WTC11 (cell line): Measurements from ENCODE around the gene TMEM178A. TPM values are rescaled to one million over a fixed set of nuclear protein-coding genes. Genes with fewer than 3 reads are reported as not detected.

Source experiments
- ATAC-seq: fragments of 200-7000 bp; cut with Tn5 transposase; 2 replicates; pipeline ENCODE4 v1.10.0; 2021; ENCODE audit warnings: mild to moderate bottlenecking, moderate library complexity
- Bru-seq: library from RNA; stranded (reverse); fragments of 400-500 nt; gene quantifications from one replicate; lab custom pipeline; 2021; lab: Mats Ljungman, UMichigan
- CTCF ChIA-PET: fragments of 300-600 bp; sonication (Branson Sonifier 250); formaldehyde crosslinking; loops from one replicate; lab custom pipeline; 2021; ENCODE audit warnings: antibody characterized with exemption; lab: Charles Lee
- POLR2A ChIA-PET: fragments of 350-600 bp; sonication (Branson Sonifier 250); formaldehyde crosslinking; loops from one replicate; lab custom pipeline; 2021; ENCODE audit warnings: antibody characterized with exemption; lab: Charles Lee
- DNase-seq: peaks from one replicate; pipeline ENCODE4 v3.0.0; 2021; ENCODE audit warnings: low spot score
- H3K27ac Mint-ChIP-seq: 2 replicates; pipeline ENCODE4 v1.8.0; 2021; ENCODE audit warnings: mixed read lengths
- H3K27me3 Mint-ChIP-seq: 2 replicates; pipeline ENCODE4 v1.8.0; 2021; ENCODE audit warnings: low read depth, mild to moderate bottlenecking, moderate library complexity, mixed read lengths
- H3K36me3 Mint-ChIP-seq: 2 replicates; pipeline ENCODE4 v1.8.0; 2021; ENCODE audit warnings: mixed read lengths
- H3K4me1 Mint-ChIP-seq: 2 replicates; pipeline ENCODE4 v1.8.0; 2022; ENCODE audit warnings: mixed read lengths
- H3K4me3 Mint-ChIP-seq: 2 replicates; pipeline ENCODE4 v1.8.0; 2021; ENCODE audit warnings: mild to moderate bottlenecking, moderate library complexity, mixed read lengths
- H3K9me3 Mint-ChIP-seq: 2 replicates; pipeline ENCODE4 v1.8.0; 2021; ENCODE audit warnings: mixed read lengths
- ATF1 ChIP-seq: sonication (generic); formaldehyde crosslinking; IDR thresholded peaks from 2 replicates; pipeline ENCODE4 v1.8.1; 2023; ENCODE audit warnings: mild to moderate bottlenecking, moderate library complexity, missing genetic modification reagents
- CREM ChIP-seq: sonication (generic); formaldehyde crosslinking; IDR thresholded peaks from 2 replicates; pipeline ENCODE4 v1.8.1; 2022; ENCODE audit warnings: mild to moderate bottlenecking, missing genetic modification reagents, moderate library complexity
- FOXP1 ChIP-seq: sonication (generic); formaldehyde crosslinking; IDR thresholded peaks from 2 replicates; pipeline ENCODE4 v1.8.0; 2022; ENCODE audit warnings: missing genetic modification reagents, mild to moderate bottlenecking, moderate library complexity, borderline replicate concordance
- GTF2I ChIP-seq: fragments of 250-450 bp; sonication (Bioruptor Pico); conservative IDR thresholded peaks from 2 replicates; pipeline ENCODE4 v1.4.0; 2021; ENCODE audit warnings: mild to moderate bottlenecking
- HMGA2 ChIP-seq: fragments of 250-450 bp; sonication (Bioruptor Pico); IDR thresholded peaks from 2 replicates; pipeline ENCODE4 v1.4.0; 2021; ENCODE audit warnings: mild to moderate bottlenecking, moderate library complexity
- KAT7 ChIP-seq: sonication (generic); formaldehyde crosslinking; IDR thresholded peaks from 2 replicates; pipeline ENCODE4 v1.8.1; 2023; ENCODE audit warnings: missing genetic modification reagents, mild to moderate bottlenecking, borderline replicate concordance
- NR1H2 ChIP-seq: sonication (generic); formaldehyde crosslinking; IDR thresholded peaks from 2 replicates; pipeline ENCODE4 v1.9.0; 2021; ENCODE audit warnings: mild to moderate bottlenecking, moderate library complexity, missing genetic modification reagents
- RORB ChIP-seq: fragments of 250-450 bp; sonication (Bioruptor Pico); IDR thresholded peaks from 2 replicates; pipeline ENCODE4 v1.9.0; 2021; ENCODE audit warnings: mild to moderate bottlenecking
- TP53 ChIP-seq: sonication (generic); formaldehyde crosslinking; IDR thresholded peaks from 2 replicates; pipeline ENCODE4 v1.8.1; 2023; ENCODE audit warnings: mild to moderate bottlenecking, missing genetic modification reagents
- ZBTB21 ChIP-seq: sonication (generic); formaldehyde crosslinking; IDR thresholded peaks from 2 replicates; pipeline ENCODE4 v1.8.1; 2023; ENCODE audit warnings: mild to moderate bottlenecking, missing genetic modification reagents, borderline replicate concordance
- ZNF396 ChIP-seq: fragments of 250-450 bp; sonication (Bioruptor Pico); IDR thresholded peaks from 2 replicates; pipeline ENCODE4 v1.8.0; 2021; ENCODE audit warnings: mild to moderate bottlenecking, moderate library complexity, borderline replicate concordance
- ZNF423 ChIP-seq: fragments of 250-450 bp; sonication (Bioruptor Pico); IDR thresholded peaks from 2 replicates; pipeline ENCODE4 v2.1.2; 2022; ENCODE audit warnings: mild to moderate bottlenecking, moderate library complexity
- long read RNA-seq, 3 experiments: library from RNA in 1 of 3; library from capped mRNA in 1 of 3; library from polyadenylated mRNA in 1 of 3; unstranded in 2 of 3; stranded (forward) in 1 of 3; transcript quantifications; one replicate each; pipeline ENCODE4 v2.0.0, GENCODE V29; 2021
- total RNA-seq: library from RNA; stranded (reverse); gene quantifications from 3 replicates; pipeline ENCODE4 v1.2.3, GENCODE V29; 2021
- TF ChIP-seq, protein P1 (sequence below): fragments of 250-450 bp; sonication (Bioruptor Pico); IDR thresholded peaks from 2 replicates; pipeline ENCODE4 v1.8.0; 2021; ENCODE audit warnings: mild to moderate bottlenecking
- TF ChIP-seq, protein P2 (sequence below): sonication (generic); formaldehyde crosslinking; IDR thresholded peaks from 2 replicates; pipeline ENCODE4 v1.8.0; 2022; ENCODE audit warnings: mild to moderate bottlenecking, missing genetic modification reagents
- TF ChIP-seq, protein P3 (sequence below): sonication (generic); formaldehyde crosslinking; IDR thresholded peaks from 2 replicates; pipeline ENCODE4 v1.8.0; 2023; ENCODE audit warnings: missing genetic modification reagents, mild to moderate bottlenecking, borderline replicate concordance
- TF ChIP-seq, protein P4 (sequence below): sonication (generic); formaldehyde crosslinking; IDR thresholded peaks from 2 replicates; pipeline ENCODE4 v1.8.1; 2023; ENCODE audit warnings: mild to moderate bottlenecking, missing genetic modification reagents, borderline replicate concordance
- TF ChIP-seq, protein P5 (sequence below): sonication (generic); formaldehyde crosslinking; IDR thresholded peaks from 2 replicates; pipeline ENCODE4 v1.8.0; 2022; ENCODE audit warnings: mild to moderate bottlenecking, missing genetic modification reagents
- TF ChIP-seq, protein P6 (sequence below): sonication (generic); formaldehyde crosslinking; IDR thresholded peaks from 2 replicates; pipeline ENCODE4 v1.8.1; 2022; ENCODE audit warnings: mild to moderate bottlenecking, moderate library complexity, missing genetic modification reagents

Gene TMEM178A
- total RNA-seq (13.6 to 14.5 TPM (median 14.1 TPM) in 3 replicates), Bru-seq, nascent RNA (percentile 67 among the genes with signal in this experiment)
- long read RNA-seq, experiment 1, transcript TMEM178A-201 (4 exons, 1,662 nt): major isoform, 12 of 44 reads
- long read RNA-seq, experiment 1, partial matches to known transcripts: 22 of 44 reads
- long read RNA-seq, experiment 1, other reads (novel, unspliced or antisense): 10 of 44 reads
- long read RNA-seq, experiment 2, partial matches to known transcripts: 9 of 19 reads
- long read RNA-seq, experiment 2, other reads (novel, unspliced or antisense): 6 of 19 reads
- long read RNA-seq, experiment 3, partial matches to known transcripts: 0 of 2 reads
- long read RNA-seq, experiment 3, other reads (novel, unspliced or antisense): 2 of 2 reads

DNA sequence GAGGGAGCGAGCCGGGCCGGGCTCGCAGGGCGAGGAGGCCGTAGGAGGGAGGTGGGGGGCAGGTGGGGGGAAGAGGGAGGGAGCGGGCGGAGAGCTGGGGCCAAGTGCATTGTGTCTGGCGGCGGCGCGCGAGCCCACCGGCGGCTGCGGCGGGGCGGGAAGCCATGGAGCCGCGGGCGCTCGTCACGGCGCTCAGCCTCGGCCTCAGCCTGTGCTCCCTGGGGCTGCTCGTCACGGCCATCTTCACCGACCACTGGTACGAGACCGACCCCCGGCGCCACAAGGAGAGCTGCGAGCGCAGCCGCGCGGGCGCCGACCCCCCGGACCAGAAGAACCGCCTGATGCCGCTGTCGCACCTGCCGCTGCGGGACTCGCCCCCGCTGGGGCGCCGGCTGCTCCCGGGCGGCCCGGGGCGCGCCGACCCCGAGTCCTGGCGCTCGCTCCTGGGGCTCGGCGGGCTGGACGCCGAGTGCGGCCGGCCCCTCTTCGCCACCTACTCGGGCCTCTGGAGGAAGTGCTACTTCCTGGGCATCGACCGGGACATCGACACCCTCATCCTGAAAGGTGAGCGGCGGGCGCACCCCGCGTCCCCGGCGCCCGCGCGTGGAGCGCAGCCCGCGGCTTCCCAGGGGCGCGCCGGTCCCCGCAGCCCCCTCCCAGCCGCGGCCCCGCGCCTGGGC lies at the start of gene TMEM178A:
TSS of gene TMEM178A (plus strand) at position 107 of the 680 bp plus-strand sequence. CDS start at position 165, 58 bp downstream.
- TF ChIP-seq, protein P1, sequence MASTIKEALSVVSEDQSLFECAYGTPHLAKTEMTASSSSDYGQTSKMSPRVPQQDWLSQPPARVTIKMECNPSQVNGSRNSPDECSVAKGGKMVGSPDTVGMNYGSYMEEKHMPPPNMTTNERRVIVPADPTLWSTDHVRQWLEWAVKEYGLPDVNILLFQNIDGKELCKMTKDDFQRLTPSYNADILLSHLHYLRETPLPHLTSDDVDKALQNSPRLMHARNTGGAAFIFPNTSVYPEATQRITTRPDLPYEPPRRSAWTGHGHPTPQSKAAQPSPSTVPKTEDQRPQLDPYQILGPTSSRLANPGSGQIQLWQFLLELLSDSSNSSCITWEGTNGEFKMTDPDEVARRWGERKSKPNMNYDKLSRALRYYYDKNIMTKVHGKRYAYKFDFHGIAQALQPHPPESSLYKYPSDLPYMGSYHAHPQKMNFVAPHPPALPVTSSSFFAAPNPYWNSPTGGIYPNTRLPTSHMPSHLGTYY (CRISPR knock-in tag): no peak
- TF ChIP-seq, protein P2, sequence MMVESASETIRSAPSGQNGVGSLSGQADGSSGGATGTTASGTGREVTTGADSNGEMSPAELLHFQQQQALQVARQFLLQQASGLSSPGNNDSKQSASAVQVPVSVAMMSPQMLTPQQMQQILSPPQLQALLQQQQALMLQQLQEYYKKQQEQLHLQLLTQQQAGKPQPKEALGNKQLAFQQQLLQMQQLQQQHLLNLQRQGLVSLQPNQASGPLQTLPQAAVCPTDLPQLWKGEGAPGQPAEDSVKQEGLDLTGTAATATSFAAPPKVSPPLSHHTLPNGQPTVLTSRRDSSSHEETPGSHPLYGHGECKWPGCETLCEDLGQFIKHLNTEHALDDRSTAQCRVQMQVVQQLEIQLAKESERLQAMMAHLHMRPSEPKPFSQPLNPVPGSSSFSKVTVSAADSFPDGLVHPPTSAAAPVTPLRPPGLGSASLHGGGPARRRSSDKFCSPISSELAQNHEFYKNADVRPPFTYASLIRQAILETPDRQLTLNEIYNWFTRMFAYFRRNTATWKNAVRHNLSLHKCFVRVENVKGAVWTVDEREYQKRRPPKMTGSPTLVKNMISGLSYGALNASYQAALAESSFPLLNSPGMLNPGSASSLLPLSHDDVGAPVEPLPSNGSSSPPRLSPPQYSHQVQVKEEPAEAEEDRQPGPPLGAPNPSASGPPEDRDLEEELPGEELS (CRISPR knock-in tag): 0 out of 2 replicates have a peak, but pooled peaks have one; percentile 8
- TF ChIP-seq ATF1 (CRISPR knock-in tag) (no peak), FOXP1 (peak; percentile 73), KAT7 (CRISPR knock-in tag) (peak; percentile 48; the same call in 1 of the 2 replicates), CREM (no peak), RORB (CRISPR knock-in tag) (no peak), ZNF423 (CRISPR knock-in tag) (peak; percentile 42; the same call in 1 of the 2 replicates)
- TF ChIP-seq, protein P3, sequence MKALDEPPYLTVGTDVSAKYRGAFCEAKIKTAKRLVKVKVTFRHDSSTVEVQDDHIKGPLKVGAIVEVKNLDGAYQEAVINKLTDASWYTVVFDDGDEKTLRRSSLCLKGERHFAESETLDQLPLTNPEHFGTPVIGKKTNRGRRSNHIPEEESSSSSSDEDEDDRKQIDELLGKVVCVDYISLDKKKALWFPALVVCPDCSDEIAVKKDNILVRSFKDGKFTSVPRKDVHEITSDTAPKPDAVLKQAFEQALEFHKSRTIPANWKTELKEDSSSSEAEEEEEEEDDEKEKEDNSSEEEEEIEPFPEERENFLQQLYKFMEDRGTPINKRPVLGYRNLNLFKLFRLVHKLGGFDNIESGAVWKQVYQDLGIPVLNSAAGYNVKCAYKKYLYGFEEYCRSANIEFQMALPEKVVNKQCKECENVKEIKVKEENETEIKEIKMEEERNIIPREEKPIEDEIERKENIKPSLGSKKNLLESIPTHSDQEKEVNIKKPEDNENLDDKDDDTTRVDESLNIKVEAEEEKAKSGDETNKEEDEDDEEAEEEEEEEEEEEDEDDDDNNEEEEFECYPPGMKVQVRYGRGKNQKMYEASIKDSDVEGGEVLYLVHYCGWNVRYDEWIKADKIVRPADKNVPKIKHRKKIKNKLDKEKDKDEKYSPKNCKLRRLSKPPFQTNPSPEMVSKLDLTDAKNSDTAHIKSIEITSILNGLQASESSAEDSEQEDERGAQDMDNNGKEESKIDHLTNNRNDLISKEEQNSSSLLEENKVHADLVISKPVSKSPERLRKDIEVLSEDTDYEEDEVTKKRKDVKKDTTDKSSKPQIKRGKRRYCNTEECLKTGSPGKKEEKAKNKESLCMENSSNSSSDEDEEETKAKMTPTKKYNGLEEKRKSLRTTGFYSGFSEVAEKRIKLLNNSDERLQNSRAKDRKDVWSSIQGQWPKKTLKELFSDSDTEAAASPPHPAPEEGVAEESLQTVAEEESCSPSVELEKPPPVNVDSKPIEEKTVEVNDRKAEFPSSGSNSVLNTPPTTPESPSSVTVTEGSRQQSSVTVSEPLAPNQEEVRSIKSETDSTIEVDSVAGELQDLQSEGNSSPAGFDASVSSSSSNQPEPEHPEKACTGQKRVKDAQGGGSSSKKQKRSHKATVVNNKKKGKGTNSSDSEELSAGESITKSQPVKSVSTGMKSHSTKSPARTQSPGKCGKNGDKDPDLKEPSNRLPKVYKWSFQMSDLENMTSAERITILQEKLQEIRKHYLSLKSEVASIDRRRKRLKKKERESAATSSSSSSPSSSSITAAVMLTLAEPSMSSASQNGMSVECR (CRISPR knock-in tag): peak; percentile 32; the same call in 1 of the 2 replicates
- Mint-ChIP-seq H3K4me1 (peaks cover 54% of the 10 kb centered on the region), H3K9me3 (no peaks in the 10 kb centered on the region), H3K27ac (peak within 1 kb of the TSS; percentile 78), H3K27me3 (peaks cover 40% of the 10 kb centered on the region), H3K4me3 (peak within 1 kb of the TSS; percentile 87), H3K36me3 (no peaks in the 10 kb centered on the region)
- ATAC-seq: peak; percentile 41
- ChIA-PET POLR2A (no interaction called here), CTCF (interaction anchor here (0.8 to 1.9 kb wide), 2 partner anchors 63 to 72 kb away, joined by 3 to 7 read pairs; no protein-coding TSS in a partner anchor)
- DNase-seq: peak; percentile 55

DNA sequence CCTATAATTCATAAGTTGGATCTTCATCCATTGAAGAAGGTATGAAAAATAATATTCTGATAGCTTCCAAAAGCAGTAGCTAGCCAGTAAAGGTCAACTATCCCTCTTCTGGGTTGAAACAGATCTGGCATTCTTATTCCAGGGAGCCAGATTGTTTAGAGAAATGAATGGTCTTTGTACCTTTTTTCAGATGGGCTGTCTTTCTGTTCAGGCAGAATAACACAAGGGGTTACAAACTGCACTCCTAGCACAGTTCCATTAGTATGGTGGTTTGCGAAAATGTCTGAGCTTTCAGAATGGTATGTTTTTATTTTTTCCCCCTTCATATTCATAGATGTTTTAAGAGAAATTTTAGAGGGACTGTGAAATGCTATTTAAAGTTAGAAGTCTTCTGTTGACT lies 47.5 kb upstream of the TMEM178A start:
- H3K4me1 Mint-ChIP-seq: peaks cover 13% of the 10 kb centered on the region
- no peak overlapping the region for H3K4me3 Mint-ChIP-seq
- H3K27me3 Mint-ChIP-seq: no peaks in the 10 kb centered on the region
- no peak for DNase-seq
- H3K27ac Mint-ChIP-seq: no peak overlapping the region
- POLR2A ChIA-PET: no interaction called here
- ATAC-seq: no peak
- CTCF ChIA-PET: no interaction called here
- H3K36me3 Mint-ChIP-seq: no peaks in the 10 kb centered on the region; the same call in 1 of the 2 replicates
- H3K9me3 Mint-ChIP-seq: peaks cover 5% of the 10 kb centered on the region
- TF ChIP-seq ZNF396 (CRISPR knock-in tag) (no peak), GTF2I (no peak), TP53 (CRISPR knock-in tag) (no peak), HMGA2 (CRISPR knock-in tag) (no peak), KAT7 (CRISPR knock-in tag) (no peak), ZBTB21 (CRISPR knock-in tag) (no peak), NR1H2 (CRISPR knock-in tag) (no peak)
- TF ChIP-seq, protein P4, sequence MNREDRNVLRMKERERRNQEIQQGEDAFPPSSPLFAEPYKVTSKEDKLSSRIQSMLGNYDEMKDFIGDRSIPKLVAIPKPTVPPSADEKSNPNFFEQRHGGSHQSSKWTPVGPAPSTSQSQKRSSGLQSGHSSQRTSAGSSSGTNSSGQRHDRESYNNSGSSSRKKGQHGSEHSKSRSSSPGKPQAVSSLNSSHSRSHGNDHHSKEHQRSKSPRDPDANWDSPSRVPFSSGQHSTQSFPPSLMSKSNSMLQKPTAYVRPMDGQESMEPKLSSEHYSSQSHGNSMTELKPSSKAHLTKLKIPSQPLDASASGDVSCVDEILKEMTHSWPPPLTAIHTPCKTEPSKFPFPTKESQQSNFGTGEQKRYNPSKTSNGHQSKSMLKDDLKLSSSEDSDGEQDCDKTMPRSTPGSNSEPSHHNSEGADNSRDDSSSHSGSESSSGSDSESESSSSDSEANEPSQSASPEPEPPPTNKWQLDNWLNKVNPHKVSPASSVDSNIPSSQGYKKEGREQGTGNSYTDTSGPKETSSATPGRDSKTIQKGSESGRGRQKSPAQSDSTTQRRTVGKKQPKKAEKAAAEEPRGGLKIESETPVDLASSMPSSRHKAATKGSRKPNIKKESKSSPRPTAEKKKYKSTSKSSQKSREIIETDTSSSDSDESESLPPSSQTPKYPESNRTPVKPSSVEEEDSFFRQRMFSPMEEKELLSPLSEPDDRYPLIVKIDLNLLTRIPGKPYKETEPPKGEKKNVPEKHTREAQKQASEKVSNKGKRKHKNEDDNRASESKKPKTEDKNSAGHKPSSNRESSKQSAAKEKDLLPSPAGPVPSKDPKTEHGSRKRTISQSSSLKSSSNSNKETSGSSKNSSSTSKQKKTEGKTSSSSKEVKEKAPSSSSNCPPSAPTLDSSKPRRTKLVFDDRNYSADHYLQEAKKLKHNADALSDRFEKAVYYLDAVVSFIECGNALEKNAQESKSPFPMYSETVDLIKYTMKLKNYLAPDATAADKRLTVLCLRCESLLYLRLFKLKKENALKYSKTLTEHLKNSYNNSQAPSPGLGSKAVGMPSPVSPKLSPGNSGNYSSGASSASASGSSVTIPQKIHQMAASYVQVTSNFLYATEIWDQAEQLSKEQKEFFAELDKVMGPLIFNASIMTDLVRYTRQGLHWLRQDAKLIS (CRISPR knock-in tag): no peak
- TF ChIP-seq, protein P5, sequence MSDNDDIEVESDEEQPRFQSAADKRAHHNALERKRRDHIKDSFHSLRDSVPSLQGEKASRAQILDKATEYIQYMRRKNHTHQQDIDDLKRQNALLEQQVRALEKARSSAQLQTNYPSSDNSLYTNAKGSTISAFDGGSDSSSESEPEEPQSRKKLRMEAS (CRISPR knock-in tag): no peak
- TF ChIP-seq, protein P6, sequence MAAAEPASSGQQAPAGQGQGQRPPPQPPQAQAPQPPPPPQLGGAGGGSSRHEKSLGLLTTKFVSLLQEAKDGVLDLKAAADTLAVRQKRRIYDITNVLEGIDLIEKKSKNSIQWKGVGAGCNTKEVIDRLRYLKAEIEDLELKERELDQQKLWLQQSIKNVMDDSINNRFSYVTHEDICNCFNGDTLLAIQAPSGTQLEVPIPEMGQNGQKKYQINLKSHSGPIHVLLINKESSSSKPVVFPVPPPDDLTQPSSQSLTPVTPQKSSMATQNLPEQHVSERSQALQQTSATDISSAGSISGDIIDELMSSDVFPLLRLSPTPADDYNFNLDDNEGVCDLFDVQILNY (CRISPR knock-in tag): no peak
